IMR-90 (cell line): ENCODE measurements around the gene NCSTN. TPM values are rescaled to one million over a fixed set of nuclear protein-coding genes. Genes with fewer than 3 reads are reported as not detected.

Source experiments
- ATAC-seq: fragments of 200-7000 bp; cut with Tn5 transposase; 2 replicates; pipeline ENCODE4 v1.9.1; 2020; ENCODE audit warnings: low read depth, mild to moderate bottlenecking, moderate library complexity
- BruUV-seq: library from RNA; stranded (reverse); fragments of 400-500 nt; replicated peaks from 2 replicates; lab custom pipeline; 2021; lab: Mats Ljungman, UMichigan
- CTCF ChIA-PET: fragments of 300-600 bp; formaldehyde crosslinking; extraction: SDS; loops from one replicate; lab custom pipeline; 2021; ENCODE audit warnings: antibody characterized with exemption; lab: Yijun Ruan, JAX
- POLR2A ChIA-PET: fragments of 300-600 bp; sonication (Branson Sonifier 250); formaldehyde crosslinking; loops from one replicate; lab custom pipeline; 2022; ENCODE audit warnings: antibody characterized with exemption; ENCODE audit not compliant: unreplicated experiment; lab: Charles Lee
- DNase-seq: peaks from one replicate; pipeline ENCODE4 v3.0.0; 2013
- H2AFZ ChIP-seq: replicated peaks from 2 replicates; pipeline ENCODE3; 2013; ENCODE audit warnings: low read length, mild to moderate bottlenecking; ENCODE audit not compliant: poor library complexity
- H2AK5ac ChIP-seq: 2 replicates; pipeline ENCODE4 v1.6.1; 2013; ENCODE audit warnings: low read depth, low read length, inconsistent platforms
- H2AK9ac ChIP-seq: replicated peaks from 2 replicates; pipeline ENCODE3; 2013; ENCODE audit warnings: mild to moderate bottlenecking, low read depth, low read length, moderate library complexity; ENCODE audit not compliant: poor library complexity
- H2BK120ac ChIP-seq: 2 replicates; pipeline ENCODE4 v1.6.1; 2013; ENCODE audit warnings: low read depth, low read length, inconsistent platforms
- H2BK15ac ChIP-seq: 3 replicates; pipeline ENCODE4 v1.6.1; 2013; ENCODE audit warnings: low read depth, low read length, inconsistent platforms
- H2BK20ac ChIP-seq: 2 replicates; pipeline ENCODE4 v1.6.1; 2013; ENCODE audit warnings: low read depth, mild to moderate bottlenecking, inconsistent platforms, low read length, moderate library complexity
- H2BK5ac ChIP-seq: 2 replicates; pipeline ENCODE4 v1.6.1; 2013; ENCODE audit warnings: mild to moderate bottlenecking, low read depth, low read length, inconsistent platforms; ENCODE audit not compliant: poor library complexity, severe bottlenecking
- H3K14ac ChIP-seq: replicated peaks from 2 replicates; pipeline ENCODE4 v1.6.1; 2013; ENCODE audit warnings: low read depth, low read length, inconsistent platforms
- H3K18ac ChIP-seq: 2 replicates; pipeline ENCODE4 v1.6.1; 2013; ENCODE audit warnings: low read depth, low read length, control low read depth
- H3K23ac ChIP-seq: 2 replicates; pipeline ENCODE4 v1.6.1; 2013; ENCODE audit warnings: low read depth, low read length, inconsistent platforms
- H3K27ac ChIP-seq: 2 replicates; pipeline ENCODE4 v1.5.1; 2013; ENCODE audit warnings: mild to moderate bottlenecking, control low read depth, low read length; ENCODE audit not compliant: insufficient read depth
- H3K27me3 ChIP-seq: 2 replicates; pipeline ENCODE4 v1.6.1; 2013; ENCODE audit warnings: low read length; ENCODE audit not compliant: control insufficient read depth, insufficient read depth
- H3K36me3 ChIP-seq: 2 replicates; pipeline ENCODE4 v1.6.1; 2013; ENCODE audit warnings: low read length, mixed read lengths; ENCODE audit not compliant: control insufficient read depth, insufficient read depth
- H3K4ac ChIP-seq: 2 replicates; pipeline ENCODE4 v1.6.1; 2013; ENCODE audit warnings: low read depth, low read length, inconsistent platforms
- H3K4me1 ChIP-seq: 2 replicates; pipeline ENCODE4 v1.6.1; 2013; ENCODE audit warnings: low read length, mixed read lengths; ENCODE audit not compliant: control insufficient read depth, insufficient read depth
- H3K4me2 ChIP-seq: 2 replicates; pipeline ENCODE4 v1.6.1; 2013; ENCODE audit warnings: low read depth, mild to moderate bottlenecking, control low read depth, low read length, moderate library complexity
- H3K4me3 ChIP-seq: 2 replicates; pipeline ENCODE4 v1.5.1; 2013; ENCODE audit warnings: low read depth, mild to moderate bottlenecking, control low read depth, low read length, moderate library complexity; ENCODE audit not compliant: insufficient read depth
- H3K56ac ChIP-seq: 2 replicates; pipeline ENCODE4 v1.6.1; 2013; ENCODE audit warnings: low read length, inconsistent platforms; ENCODE audit not compliant: insufficient read depth; ENCODE audit errors: extremely low read depth
- H3K79me1 ChIP-seq, 2 experiments: 2 replicates each; pipeline ENCODE4 v1.6.1; 2013; ENCODE audit warnings: low read length in 2 of 2, inconsistent platforms in 1 of 2, low read depth in 1 of 2
- H3K9ac ChIP-seq: 2 replicates; pipeline ENCODE4 v1.6.1; 2013; ENCODE audit warnings: low read depth, low read length, control low read depth
- H3K9me1 ChIP-seq: 2 replicates; pipeline ENCODE4 v1.6.1; 2013; ENCODE audit warnings: low read length, inconsistent platforms; ENCODE audit not compliant: insufficient read depth
- H3K9me3 ChIP-seq: 2 replicates; pipeline ENCODE4 v1.6.1; 2013; ENCODE audit warnings: low read length; ENCODE audit not compliant: control insufficient read depth, insufficient read depth
- H4K20me1 ChIP-seq: 2 replicates; pipeline ENCODE4 v1.6.1; 2013; ENCODE audit warnings: low read length, inconsistent platforms; ENCODE audit not compliant: insufficient read depth
- H4K5ac ChIP-seq: 2 replicates; pipeline ENCODE4 v1.6.1; 2013; ENCODE audit warnings: mild to moderate bottlenecking, low read depth, low read length, control low read depth
- H4K8ac ChIP-seq, 2 experiments: 2 replicates each; pipeline ENCODE4 v1.6.1; 2013; ENCODE audit warnings: low read depth in 2 of 2, low read length in 2 of 2, control low read depth in 1 of 2, inconsistent platforms in 1 of 2
- H4K91ac ChIP-seq: 2 replicates; pipeline ENCODE4 v1.6.1; 2013; ENCODE audit warnings: low read depth, low read length, inconsistent platforms; ENCODE audit not compliant: insufficient read depth
- CEBPB ChIP-seq: IDR thresholded peaks from 2 replicates; pipeline ENCODE4 v1.6.1; 2012; ENCODE audit warnings: low read depth, low read length, improper control_type of control experiment
- RCOR1 ChIP-seq: IDR thresholded peaks from 2 replicates; pipeline ENCODE4 v1.6.1; 2012; ENCODE audit warnings: mild to moderate bottlenecking, low read length, improper control_type of control experiment; ENCODE audit not compliant: insufficient replicate concordance
- WGBS, 2 experiments: methylation state at CpG; one replicate each; pipeline versions ENCODE4 v1.1.5 to v1.1.7; 2013; ENCODE audit warnings: missing lambda C conversion rate in 2 of 2; ENCODE audit not compliant: insufficient read length in 1 of 2; ENCODE audit errors: extremely low coverage in 2 of 2; 5-methylcytosine and 5-hydroxymethylcytosine counted together
- dilution Hi-C: fragments of 300-500 bp; cut with HindIII; formaldehyde crosslinking; loops from one replicate; pipeline ENCODE4 v1.14.3; 2018; ENCODE audit warnings: low sequenced_read_pairs; ENCODE audit not compliant: unreplicated experiment
- in situ Hi-C: fragments of 300-500 bp; cut with MboI; formaldehyde crosslinking; loops from 3 replicates; pipeline ENCODE4 v1.14.3; 2019; ENCODE audit warnings: low sequenced_read_pairs, inconsistent platforms, mixed read lengths
- intact Hi-C: fragments of 100-400 bp; cut with micrococcal nuclease; formaldehyde crosslinking; loops from 2 replicates; pipeline ENCODE4 v1.10.0; 2022
- polyA plus RNA-seq, 3 experiments: library from polyadenylated mRNA; depleted of rRNA; stranded (reverse); fragments of >200 nt; gene quantifications; 2 replicates each; pipeline ENCODE4 v1.2.3, GENCODE V29; 2012; ENCODE audit warnings: low replicate concordance in 1 of 3
- total RNA-seq: library from RNA; depleted of rRNA; stranded (reverse); fragments of >200 nt; gene quantifications from 2 replicates; pipeline ENCODE4 v1.2.3, GENCODE V29; 2012

NCSTN gene
- total and polyA plus RNA-seq, 2 of the 4 experiments (the other 2 are of a cell fraction): 60.2 to 182 TPM

DNA sequence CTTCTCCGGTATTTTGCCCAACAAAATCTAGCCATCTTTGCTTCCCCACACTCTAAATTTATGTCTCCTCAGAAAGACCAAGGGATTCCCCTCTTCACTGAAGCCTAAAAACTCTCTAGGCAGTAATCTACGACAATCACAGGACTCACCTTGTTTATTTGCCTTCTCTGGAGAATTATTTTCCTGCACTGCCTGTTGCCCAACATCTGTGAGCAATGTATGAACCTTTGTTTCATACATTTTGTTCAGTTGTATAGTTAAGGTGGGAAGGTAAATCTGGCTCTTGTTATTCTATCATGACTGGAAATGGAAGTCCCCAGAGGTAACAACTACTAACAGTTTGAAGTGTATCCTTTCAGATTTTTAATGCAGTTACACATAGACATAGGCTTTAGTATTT, 2.3 kb upstream of the NCSTN start:
- H3K9ac ChIP-seq: peak overlapping the region; percentile 23; the same call in 1 of the 2 replicates
- no peak overlapping the region for H2AK9ac ChIP-seq
- H2BK15ac ChIP-seq: no peak overlapping the region
- H3K9me3 ChIP-seq: no peaks in the 10 kb centered on the region
- peaks cover 19% of the 10 kb centered on the region for H3K36me3 ChIP-seq
- H3K14ac ChIP-seq: no peak overlapping the region
- H3K4me1 ChIP-seq: peaks cover 3% of the 10 kb centered on the region
- H4K8ac ChIP-seq: no peak overlapping the region
- intact Hi-C loops: no loop called here
- H3K9me1 ChIP-seq: no peaks in the 10 kb centered on the region
- peaks cover 50% of the 10 kb centered on the region for H4K20me1 ChIP-seq
- BruUV-seq: no TSS peak
- no peak overlapping the region for H3K4ac ChIP-seq
- H3K56ac ChIP-seq: no peak overlapping the region
- no peak overlapping the region for H2AFZ ChIP-seq
- H4K5ac ChIP-seq: no peak overlapping the region
- no peak overlapping the region for H2BK120ac ChIP-seq
- H2BK20ac ChIP-seq: no peak overlapping the region
- peaks cover 9 to 59% of the 10 kb centered on the region in 2 experiments; a peak in 3 of 4 replicates for H3K79me1 ChIP-seq
- no peak overlapping the region for H2BK5ac ChIP-seq
- no peak overlapping the region for H4K91ac ChIP-seq
- dilution Hi-C loops: no loop called here
- H3K23ac ChIP-seq: peak overlapping the region; percentile 48; the same call in 1 of the 2 replicates
- in situ Hi-C loops: no loop called here
- no peak overlapping the region for H3K4me3 ChIP-seq
- peak overlapping the region; percentile 63 for H3K4me2 ChIP-seq
- no peak overlapping the region for H3K18ac ChIP-seq
- H3K27me3 ChIP-seq: no peaks in the 10 kb centered on the region
- ChIA-PET CTCF (interaction anchor here (1.1 kb wide), 1 partner anchor 450 kb away, joined by 4 read pairs; no protein-coding TSS in a partner anchor), POLR2A (interaction anchor here (0.6 kb wide), 1 partner anchor 22 kb away, joined by 5 read pairs; no protein-coding TSS in a partner anchor)
- no peak overlapping the region for H2AK5ac ChIP-seq
- DNase-seq: no peak
- no peak overlapping the region for H3K27ac ChIP-seq
- no peak for TF ChIP-seq RCOR1
- peak; percentile 56 for TF ChIP-seq CEBPB
- WGBS, 2 experiments: no CpG with 5 or more reads among the region's 2 CpGs
- no peak for ATAC-seq
